NCI-H146 treated with DMSO at 0.1 percent for 48 hours (cell line): ENCODE measurements around the gene CHD6.
A peak's percentile ranks its signal among the peaks of the same experiment; 100 is the strongest.

Experiments
- DNase-seq: peaks from one replicate; lab custom pipeline; 2025; ENCODE audit not compliant: unreplicated experiment; lab: John Stamatoyannopoulos, UW

CHD6 gene

DNA sequence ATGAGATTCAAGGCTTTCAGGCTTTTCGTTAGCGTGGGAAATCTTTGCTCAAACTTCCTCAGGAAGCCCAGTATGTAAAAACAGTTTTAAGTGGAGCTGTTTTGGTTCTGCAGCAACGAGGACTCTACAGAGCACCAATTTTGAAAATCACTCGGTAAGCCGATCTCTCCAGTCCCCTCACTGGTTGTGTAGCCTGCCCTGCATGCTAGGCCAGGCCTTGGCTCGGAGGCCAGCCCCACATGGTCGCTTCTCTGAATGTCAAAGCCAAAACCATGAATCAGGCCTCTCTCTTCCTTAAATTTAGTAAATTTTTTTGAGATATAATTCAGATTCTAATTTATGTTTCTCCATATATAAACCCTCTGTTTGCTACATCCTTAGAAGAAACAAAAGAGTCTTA lies 108.0 kb downstream of the CHD6 start:
- DNase-seq = no peak

GRCh38 chr20:41509316-41510200 lies 108.6 kb downstream of the CHD6 start:
- no peak for DNase-seq

DNA sequence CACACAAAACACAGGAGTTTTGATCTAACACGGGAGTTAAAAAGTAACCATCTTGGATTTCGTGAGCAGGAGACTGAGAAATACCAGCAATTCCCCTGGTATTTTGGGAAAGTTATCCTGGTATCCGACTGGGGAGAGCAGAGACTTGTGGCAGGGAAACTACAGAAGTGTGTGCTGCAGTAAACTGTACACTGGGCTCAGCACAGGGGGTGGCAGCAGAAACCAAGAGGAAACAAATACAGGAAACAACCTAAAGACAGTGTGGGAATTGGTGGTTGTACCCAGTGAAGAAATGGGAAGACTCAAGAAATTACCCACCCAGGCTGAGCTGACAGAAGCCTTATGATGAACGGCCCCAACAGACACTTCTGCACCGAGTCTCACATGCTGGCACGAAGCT lies 109.8 kb downstream of the CHD6 start:
- DNase-seq = no peak

DNA sequence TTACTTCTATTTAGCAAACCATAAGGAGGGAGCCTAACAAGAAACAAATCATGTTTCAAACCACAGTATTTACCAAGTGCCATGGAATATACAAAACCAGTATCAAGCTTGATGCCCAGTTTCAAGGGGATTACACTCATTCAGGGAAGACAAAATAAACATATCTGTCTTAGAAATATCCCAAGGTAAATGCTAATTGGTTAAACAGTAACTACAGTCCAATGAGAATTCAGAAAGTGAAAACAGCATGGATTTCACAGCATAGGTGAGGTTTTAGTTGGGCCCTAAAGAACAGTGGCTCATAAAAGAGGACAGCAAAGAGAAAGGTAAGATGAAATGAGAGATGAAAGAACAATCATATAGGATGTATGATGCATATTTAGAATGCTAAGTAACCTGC lies 110.3 kb downstream of the CHD6 start:
- DNase-seq = no peak

DNA sequence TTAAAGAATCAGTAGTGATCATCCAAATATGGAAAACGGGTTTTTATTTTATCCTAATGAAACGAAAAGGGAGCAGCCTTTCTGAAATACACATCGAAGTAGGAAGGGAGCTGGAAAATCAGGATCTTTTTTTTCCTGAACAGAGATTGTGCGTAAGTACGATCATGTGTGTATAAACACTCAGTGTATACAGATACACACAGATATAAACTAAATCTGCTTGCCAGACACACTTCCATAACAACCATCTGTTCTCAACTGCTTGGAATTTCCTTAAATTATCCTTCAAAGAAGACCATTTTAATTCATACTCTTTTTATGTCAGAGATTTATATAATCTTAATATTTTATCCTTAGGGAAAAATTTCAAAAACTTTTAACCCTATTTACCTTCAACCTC lies 110.7 kb downstream of the CHD6 start:
- no peak for DNase-seq

- DNase-seq = no peak
Measured at GRCh38 chr20:41506192-41506915, 111.8 kb downstream of the CHD6 start.

GRCh38 chr20:41505184-41505583 lies 113.0 kb downstream of the CHD6 start:
- DNase-seq = no peak

GRCh38 chr20:41501376-41501775 lies 116.8 kb downstream of the CHD6 start:
- DNase-seq = no peak

- peak; percentile 61 for DNase-seq
Measured at GRCh38 chr20:41499961-41500725, 118.0 kb downstream of the CHD6 start.

DNA sequence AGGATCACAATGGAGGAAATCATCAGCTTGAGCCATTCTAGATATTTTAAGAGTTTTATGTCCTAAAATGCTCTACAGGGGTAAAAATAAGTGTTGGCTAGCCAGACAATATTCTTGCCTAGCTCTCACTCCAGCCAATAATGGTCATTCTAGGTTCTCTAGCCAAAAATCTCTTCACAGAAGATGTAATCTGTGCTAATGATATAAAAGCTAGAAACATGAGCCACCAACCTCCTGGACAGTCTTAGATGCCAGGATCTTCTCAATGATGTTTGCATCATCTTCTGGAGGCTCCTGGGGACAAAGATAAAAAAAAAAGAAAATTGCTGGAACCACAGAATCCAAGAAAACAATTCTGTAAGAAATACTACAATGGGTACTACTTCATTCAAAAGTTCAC lies 119.1 kb downstream of the CHD6 start:
- DNase-seq = no peak

- no peak for DNase-seq
Measured at GRCh38 chr20:41497186-41497895, 120.8 kb downstream of the CHD6 start.

DNA sequence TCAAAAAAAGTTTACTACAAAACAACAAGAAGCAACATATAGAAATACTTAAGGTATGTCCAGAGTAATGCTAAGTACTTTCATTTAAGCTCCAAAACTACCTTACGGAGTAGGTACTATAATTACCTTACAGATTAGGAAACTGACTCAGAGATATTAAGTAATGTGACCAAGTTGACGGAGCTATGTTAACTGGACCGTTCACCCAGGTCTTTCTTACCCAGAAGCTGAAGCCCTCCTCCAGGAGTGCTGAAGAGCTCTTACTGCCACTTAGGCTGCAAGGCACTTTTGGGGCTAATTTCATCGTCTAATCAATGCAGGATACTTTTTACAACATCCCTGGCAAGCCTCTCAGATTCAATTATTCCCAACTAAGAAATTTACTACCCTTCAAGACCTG lies 123.7 kb downstream of the CHD6 start:
- DNase-seq = no peak

DNA sequence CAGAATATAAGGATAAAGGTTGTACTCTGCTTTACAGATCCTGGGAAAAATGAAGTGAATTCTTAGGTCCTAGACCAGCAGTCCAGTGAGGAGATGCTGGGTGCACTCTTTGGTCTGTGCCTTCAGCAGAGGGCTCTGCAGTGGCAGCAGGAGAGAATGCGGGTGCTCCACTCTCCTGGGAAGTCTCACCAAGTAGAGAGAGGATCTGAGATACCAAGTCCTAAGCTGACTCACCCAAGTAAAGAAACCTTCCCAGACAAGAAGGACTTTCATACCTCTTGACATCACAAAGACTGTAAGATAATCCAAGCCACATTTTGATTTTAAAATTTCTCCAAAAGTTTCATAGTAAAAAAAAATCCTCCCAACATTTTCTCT lies 134.6 kb downstream of the CHD6 start:
- DNase-seq = no peak

DNA sequence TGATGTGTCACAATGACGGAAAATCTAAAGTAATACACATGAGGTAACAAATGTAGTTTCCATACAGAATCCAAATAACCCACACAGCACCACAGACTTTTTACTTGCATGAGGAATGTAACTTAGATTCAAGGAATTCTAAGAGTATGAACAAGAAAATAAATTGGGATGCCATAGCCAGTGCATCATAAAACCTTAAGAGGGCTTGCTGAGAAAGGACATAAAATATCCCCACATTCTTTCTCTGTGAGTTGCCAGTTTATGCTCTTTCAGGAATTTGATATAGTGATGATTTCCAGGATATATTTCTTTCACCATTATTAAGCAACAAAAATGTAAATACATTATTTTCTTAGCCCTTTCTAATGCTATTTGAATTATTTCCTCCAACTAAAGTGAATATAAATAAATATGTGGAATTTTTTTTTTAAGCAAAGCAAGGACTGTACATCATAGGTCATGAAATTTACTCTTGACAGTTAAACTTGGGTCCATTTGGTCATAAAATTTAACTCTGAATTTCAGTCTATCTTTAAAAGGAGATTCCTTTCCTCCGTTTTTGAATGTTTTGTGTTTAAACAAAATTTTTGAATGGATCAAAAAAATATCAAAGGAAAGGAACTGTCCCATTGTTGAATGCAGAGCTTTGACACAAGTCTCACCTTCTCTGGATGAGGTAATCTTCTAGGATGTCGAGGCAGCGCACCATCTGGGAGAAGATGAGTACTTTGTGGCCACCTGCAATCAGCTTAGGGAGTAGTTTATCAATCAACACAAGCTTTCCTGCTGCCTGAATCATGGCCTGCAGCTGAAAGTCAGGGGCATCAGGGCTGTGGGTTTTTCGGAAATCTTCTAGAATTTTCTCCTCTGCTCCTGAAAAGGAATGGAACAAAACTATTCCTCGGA lies 135.3 kb downstream of the CHD6 start:
- DNase-seq = no peak

- no peak for DNase-seq
Measured at GRCh38 chr20:41480054-41480770, 138.0 kb downstream of the CHD6 start.

GRCh38 chr20:41479113-41479512 lies 139.1 kb downstream of the CHD6 start:
- DNase-seq = no peak

DNA sequence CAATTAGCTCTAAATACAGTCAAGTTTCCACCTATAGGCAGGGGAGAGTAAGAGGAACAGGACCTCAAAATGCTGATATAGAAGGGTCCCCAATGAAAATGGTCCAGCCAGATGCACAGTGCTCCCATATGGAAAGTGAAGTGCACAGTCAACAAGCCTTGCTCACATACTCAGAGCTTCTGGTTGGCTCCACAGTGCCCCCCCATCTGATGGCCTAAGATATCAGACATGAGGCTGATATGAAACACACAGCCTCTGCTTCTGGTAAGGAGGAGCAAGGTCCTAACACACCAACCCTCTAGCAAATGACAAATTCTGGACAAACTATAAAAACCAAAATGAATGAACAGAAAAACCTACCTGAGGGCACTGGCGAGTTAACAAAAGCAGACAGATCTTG lies 140.2 kb downstream of the CHD6 start:
- no peak for DNase-seq

DNA sequence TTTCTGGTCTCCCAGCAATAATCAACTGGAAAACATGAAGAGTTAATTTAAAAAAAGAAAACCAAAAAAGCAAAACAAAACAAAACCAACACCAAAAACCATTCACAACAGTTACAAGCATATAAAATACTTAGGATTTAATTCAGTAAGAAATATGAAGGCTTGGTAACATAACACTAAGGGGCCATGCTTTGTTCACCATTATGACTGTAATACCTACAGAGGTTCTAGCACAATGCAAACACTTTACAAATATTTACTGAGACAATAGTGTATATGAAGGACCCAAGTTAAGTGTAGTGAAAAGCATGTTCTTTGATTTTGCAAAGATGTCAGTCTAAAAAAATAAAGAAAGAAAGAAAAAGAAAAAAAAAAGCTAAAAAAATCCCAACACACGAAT lies 141.7 kb downstream of the CHD6 start:
- DNase-seq = no peak

- DNase-seq = peak; percentile 74
Measured at GRCh38 chr20:41476013-41476441, 142.2 kb downstream of the CHD6 start.
